GM18508 (cell line): Measurements from ENCODE around the gene PRSS22.

Source experiments
- ATAC-seq: cut with Tn5 transposase; IDR thresholded peaks from one replicate; pipeline ENCODE4 v1.9.1; 2021; ENCODE audit warnings: moderate number of reproducible peaks; ENCODE audit not compliant: insufficient read depth, unreplicated experiment

The PRSS22 gene

GRCh38 chr16:2817340-2818271 is 40.4 kb downstream of the PRSS22 start:
- ATAC-seq: no peak

GRCh38 chr16:2816751-2817339 is 41.1 kb downstream of the PRSS22 start, which contains the start of gene PRSS21:
Gene PRSS21, plus strand, starts transcription at chr16:2817237. Its CDS starts 32 bp downstream, at chr16:2817269.
- no peak for ATAC-seq

GRCh38 chr16:2815299-2815771 is 42.6 kb downstream of the PRSS22 start:
- no peak for ATAC-seq

- ATAC-seq: no peak
Measured at GRCh38 chr16:2814551-2815298, 43.2 kb downstream of the PRSS22 start.

GRCh38 chr16:2813771-2814221 is 44.2 kb downstream of the PRSS22 start:
- ATAC-seq: no peak

- ATAC-seq: no peak
Measured at GRCh38 chr16:2811703-2812471, 46.1 kb downstream of the PRSS22 start.

- ATAC-seq: no peak
Measured at GRCh38 chr16:2810651-2811050, 47.3 kb downstream of the PRSS22 start.

GRCh38 chr16:2809149-2809760 is 48.7 kb downstream of the PRSS22 start:
- no peak for ATAC-seq

- no peak for ATAC-seq
Measured at GRCh38 chr16:2808181-2808580, 49.8 kb downstream of the PRSS22 start.

GRCh38 chr16:2806286-2806685 is 51.7 kb downstream of the PRSS22 start:
- ATAC-seq: no peak

- ATAC-seq: no peak
Measured at GRCh38 chr16:2804728-2805127, 53.2 kb downstream of the PRSS22 start.

GRCh38 chr16:2803545-2804195 is 54.3 kb downstream of the PRSS22 start:
- no peak for ATAC-seq
